Measurements from ENCODE around the gene POLRMT.

Gene POLRMT

DNA sequence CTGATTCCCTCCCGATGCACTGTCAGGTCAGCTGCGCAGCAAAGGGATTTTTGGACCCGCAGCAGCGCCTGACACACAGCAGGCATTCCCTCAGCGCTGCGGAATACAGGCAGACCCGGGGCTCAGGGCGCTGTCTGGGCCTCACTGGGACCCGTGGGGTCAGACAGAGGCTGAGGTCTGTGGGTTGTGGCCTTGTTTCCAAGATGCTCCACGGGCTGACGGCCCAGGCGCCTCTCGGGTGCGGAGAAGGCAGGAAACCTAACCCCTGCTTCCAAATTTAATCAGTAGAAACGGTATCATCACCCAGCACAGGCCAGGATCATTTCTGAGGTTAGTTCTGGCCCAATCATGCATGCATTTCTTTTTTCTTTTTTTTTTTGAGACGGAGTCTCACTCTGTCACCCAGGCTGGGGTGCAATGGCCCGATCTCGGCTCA is 30.4 kb upstream of the POLRMT start:
- peak overlapping the region; percentile 18 for H3K4me3 ChIP-seq (ENCODE audit: low read depth, low read length)

DNA sequence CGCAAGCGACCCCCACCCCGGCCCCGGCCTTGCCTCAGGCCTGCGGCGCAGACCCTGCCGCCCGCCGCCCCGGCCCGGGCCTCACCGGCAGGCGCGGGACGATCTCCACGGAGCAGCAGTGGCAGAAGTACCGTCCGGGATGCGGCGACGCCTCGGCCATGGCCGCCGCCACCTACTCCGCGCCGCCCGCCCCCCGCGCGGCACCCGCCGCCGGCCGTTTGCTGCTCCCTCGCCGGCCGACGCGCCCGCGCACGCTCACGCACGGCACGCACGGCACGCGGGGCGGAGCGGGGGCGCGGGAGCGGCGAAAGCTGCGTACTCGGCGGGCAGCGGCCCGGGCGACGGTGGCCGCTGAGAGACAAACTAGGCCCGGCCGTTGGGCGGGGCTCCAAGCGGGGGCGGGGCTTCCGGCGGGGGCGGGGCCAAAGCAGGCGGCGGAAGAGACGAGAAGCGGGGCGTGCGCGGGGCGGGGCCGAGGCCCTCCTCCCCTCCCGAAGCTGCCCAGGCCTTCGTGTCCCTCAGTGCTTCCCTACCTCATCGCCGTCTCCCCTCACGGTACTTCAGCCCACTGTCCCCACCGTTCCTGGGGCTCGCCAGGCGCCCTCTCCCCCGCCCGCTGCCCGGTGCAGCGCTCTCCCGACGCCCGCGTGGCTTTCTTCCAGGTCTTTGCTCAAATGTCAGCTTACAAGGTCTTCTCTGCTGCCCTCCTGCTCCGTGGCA is 29.8 kb upstream of the POLRMT start, which contains the start of gene RNF126:
TSS of gene RNF126 (minus strand) at position 253 of the 720 bp plus-strand sequence. CDS start at position 160, 93 bp downstream.
- peak within 1 kb of the TSS; percentile 83 for H3K4me3 ChIP-seq (ENCODE audit: low read depth, low read length)

DNA sequence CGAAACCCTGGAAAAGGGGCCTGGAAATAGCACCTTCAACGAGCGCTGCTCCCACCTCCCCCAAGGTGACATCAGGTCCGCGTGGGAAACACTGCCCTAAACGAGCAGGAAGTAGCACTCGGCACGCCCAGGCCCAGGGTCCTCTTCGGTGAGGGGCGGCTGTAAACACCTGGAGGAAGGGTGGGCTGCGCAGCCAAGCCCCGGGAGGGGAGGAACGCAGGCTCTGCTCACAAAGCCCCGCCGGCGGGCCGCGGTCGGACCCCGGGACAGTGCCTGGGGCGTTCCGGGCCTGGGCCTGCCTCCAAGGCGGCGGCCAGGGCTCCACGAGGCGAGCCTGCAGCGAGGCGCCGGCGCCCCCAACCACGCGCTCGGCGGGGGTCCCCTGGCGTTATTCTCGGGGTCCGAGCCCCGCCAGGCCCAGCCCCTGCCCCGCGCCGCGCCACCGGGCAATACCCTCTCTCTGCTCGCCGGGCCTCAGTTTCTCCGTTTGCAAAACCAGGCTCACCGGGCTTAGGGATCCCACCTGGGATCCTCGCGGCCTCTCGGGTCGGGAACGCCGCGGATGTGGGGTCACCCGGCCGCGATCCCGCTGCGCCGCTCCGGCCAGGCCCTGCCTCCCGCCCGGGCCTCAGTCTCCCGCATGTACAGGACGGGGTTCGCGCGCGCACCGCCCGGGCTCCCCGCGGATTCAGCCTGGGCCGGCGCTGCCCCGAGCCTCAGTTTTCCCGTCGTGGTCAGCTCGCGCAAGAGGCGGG is 29.0 kb upstream of the POLRMT start:
- H3K4me3 ChIP-seq (ENCODE audit: low read depth, low read length) = peak overlapping the region; percentile 83

DNA sequence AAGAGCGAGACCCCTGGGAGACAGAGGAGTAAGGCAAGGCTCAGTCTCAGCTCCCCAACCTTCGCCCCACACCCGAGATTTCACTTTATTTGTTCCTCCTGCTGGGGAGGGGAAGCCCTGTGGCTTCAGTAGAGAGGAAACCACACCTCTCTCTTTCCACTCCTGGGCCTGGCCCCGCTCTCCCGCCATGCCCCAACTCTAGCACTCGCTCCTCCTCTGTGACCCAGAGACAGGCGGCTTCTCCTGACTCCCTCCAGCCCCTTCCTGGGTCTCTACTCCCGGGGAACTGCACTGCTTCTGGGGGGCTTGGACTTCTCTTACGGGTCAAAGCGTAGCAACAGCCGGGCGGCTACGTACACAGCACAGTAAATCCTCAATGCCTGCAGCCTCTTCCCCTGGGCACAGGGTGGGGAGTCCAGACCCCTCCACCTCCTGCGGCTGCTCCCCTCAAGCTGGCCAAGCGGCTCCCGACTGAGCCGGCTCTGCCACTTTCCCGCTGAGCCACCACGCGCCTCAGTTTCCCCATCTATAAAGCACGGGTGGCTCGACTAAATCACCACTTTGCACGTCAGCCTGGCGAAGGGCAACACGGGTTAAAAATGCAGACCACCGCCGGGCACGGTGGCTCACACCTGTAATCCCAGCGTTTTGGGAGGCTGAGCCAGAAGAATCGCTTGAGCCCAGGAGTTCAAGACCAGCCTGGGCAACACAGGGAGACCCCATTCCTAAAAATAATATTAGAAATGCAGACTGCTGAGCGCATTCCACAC is 28.3 kb upstream of the POLRMT start:
- H3K4me3 ChIP-seq (ENCODE audit: low read depth, low read length) = peak overlapping the region; percentile 83

DNA sequence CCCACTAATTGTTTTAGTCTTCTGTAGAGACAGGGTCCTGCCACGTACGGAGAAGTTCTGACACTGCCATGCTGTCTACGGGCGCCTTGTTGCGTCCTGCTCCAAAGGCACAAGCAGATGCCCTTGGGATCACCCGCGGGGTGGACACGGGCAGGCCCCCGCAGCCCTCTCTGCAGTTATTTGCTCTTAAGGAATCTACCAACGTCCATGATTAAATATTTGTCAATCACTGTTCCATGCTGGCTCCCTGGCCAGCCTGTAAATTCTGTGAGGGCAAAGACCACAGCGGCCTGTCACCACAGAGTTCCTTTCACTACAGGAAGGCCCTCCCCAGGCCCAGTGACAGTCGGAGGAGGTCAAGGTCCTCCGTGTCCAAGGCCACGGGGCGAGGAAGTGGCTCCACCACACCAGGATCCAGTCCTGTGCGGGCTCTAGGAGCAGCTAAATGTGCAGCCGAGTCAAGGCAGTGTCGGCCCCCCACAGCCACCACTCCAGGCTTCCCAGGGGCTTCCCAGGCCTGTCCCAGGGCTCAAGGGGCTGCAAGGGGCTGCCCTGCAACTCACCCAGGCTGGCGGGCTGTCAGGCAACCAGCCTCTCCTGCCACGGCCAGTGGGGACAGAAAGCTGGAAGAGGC is 27.6 kb upstream of the POLRMT start:
- H3K4me3 ChIP-seq (ENCODE audit: low read depth, low read length) = no peak overlapping the region

DNA sequence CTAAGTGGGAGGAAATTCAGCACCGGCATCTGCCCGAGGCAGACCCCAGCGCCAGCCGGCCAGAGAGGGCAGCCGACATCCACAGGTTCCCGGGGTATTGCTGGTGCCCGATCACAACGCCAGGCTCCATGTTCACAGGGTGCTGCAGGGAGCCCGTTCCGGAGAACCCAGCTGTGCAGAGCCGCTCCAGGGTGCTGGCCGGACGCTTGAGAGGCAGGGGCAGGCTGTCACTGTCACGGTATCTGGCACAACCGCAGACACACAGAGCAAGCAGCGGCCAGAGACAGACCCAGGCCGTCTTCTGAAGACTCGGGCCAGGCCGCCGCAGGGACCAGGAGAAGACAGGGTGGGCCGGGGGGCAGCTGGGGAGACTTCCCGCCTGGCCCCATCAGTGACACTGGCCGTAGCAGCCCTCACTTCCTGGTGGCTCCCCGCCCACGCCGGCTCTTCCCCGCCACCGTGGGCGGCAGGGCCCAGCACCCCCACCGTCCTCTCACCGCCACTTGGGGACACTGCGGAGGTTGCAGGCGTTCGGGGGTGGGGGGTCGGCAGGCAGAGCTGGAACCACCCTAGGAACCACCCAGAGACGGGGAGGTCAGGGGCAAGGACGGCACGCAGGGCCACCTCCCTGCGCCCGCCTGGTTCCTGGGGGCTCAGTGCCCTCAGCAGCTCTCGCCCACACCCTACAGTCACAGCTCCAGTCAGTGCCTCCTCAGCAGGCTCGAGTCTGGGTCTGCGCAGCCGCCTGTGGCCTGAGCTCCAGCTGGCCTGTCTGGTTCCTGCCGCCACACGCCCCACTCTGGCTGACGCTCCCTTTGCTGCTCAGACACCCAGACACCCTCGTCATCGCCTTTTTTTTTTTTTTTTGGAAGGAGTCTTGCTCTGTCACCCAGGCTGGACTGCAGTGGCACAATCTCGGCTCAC is 25.8 kb upstream of the POLRMT start:
- no peak overlapping the region for H3K4me3 ChIP-seq (ENCODE audit: low read depth, low read length)

DNA sequence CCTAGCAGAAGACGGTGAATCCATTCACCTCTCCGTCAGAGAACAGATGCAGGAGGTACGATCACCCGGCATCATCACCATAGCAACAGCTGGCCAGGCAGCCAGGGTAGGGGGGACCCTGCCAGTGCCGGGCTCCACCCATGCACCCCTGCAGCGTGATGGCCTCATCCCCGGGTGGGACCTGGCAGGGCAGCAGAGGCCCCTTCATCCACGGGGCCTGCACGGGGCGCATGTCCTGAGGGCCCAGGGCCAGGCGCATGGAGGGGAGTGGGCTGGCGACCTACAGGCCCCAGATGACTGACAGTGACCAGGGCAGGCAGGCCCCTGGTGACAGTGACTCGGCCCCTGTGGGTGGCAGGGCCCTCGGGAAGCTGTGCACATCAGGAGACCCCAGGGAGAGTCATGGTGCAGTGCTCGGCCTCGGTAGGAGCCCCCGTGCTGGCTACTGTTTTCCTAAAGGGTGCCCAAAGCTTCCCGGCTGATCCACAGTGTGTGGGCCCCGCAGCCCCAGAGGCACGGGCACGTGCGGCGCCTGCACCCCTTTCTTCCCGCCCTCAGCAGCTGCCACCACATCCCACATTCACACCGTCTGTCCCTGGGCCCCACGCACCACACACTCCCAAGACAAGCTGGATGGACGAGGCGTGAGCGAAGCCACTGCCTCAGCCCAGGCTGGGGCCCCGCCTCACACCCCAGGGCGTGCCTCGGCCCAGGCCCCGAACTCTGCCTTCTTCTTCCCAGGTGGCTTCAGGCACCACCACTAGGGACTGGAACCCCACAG is 24.9 kb upstream of the POLRMT start:
- H3K4me3 ChIP-seq (ENCODE audit: low read depth, low read length) = no peak overlapping the region

DNA sequence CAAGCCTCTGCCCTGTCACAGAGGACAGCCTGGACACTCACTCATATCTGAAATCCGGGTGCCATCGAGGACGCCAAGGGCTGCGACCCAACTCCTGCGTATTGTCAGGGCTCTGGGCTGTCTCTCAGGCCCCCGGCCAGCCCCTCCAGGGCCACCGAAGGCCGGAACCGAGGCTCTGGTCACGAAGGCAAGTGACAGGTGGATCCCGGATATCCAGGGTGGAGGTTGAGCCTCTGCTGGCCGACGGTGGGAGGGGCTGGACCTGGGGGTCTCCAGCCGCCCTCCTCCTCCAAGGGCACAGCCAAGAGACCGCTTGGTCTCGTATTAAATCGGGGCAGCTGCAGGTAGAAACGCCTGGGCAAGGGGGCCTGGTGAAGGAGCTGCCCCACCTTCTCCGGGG is 24.3 kb upstream of the POLRMT start:
- H3K4me3 ChIP-seq (ENCODE audit: low read depth, low read length) = no peak overlapping the region

DNA sequence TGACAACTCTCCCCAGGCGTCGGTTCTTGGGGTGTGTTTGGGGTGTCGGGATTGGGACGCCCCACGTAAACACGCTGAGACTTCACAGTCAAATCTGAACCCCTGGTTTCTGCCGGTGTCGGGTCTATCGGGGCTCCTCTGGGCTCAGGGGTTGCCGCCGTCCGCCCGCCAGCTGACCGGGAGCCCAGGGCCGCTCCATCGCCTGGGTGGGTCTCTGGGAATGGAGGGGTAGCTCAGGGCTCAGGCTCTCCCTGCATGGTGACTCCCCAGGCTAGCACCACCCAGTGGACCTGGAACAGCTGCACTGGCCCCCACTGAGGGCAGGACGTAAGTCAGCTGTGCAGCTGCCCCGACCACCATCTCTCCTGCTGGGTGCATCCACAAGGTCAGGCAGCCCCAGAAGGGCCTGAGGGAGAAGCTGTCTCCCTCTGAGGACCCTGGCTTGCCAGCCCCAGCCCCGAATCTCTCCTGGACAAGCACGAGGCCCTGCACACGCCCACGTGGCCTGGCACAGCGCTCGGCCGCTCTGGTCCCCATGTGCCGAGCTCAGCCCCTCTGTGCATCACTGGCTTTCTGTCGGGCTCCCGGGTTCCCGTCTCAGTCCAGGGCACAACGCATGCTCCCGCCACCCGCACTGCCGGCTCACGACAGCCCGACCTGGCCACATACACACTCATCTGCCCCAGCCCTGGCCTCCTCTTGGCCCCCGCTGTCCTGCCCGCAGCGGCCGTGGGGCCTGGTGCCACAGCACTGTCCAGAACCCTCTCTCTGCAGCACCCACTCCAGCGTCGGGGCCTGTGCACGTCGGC is 23.6 kb upstream of the POLRMT start:
- H3K4me3 ChIP-seq (ENCODE audit: low read depth, low read length) = no peak overlapping the region

DNA sequence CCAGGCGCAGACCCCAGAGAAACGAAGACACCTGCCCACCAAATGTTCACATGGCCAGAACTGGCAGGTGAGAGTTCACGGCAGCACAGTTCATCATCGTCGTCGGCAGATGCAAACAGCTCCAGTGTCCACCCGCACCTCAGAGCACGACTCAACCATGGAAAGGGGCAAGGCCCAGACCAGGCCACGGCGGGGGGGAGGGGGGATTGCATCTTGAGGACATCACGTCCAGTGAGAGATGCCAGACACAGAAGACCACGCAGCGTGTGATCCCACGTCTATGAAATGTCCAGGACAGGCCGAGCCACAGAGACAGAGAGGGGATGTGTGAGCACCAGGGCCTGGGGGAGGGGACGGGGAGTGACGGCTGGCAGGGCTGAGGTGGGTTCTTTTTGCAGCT is 22.4 kb upstream of the POLRMT start:
- H3K4me3 ChIP-seq (ENCODE audit: low read depth, low read length) = no peak overlapping the region

DNA sequence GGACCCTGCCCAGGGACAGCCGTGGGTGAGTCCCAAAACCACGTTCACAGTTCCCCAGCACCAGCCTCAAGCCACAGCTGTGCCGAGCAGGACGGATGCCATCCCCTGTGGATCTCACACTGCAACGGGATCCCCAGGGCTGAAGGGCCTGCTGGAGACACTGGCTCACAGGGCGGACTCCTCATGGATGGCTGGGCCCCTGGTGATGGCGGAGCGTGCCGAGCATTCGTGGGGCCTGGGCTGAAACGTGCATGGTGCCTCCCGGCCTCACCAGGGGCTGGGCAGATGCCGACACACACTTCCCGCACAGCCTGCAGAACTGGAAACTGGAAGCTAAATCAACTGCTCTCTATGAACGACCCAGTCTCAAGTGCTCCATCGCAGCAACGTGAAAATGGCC is 20.1 kb upstream of the POLRMT start:
- H3K4me3 ChIP-seq (ENCODE audit: low read depth, low read length) = no peak overlapping the region

DNA sequence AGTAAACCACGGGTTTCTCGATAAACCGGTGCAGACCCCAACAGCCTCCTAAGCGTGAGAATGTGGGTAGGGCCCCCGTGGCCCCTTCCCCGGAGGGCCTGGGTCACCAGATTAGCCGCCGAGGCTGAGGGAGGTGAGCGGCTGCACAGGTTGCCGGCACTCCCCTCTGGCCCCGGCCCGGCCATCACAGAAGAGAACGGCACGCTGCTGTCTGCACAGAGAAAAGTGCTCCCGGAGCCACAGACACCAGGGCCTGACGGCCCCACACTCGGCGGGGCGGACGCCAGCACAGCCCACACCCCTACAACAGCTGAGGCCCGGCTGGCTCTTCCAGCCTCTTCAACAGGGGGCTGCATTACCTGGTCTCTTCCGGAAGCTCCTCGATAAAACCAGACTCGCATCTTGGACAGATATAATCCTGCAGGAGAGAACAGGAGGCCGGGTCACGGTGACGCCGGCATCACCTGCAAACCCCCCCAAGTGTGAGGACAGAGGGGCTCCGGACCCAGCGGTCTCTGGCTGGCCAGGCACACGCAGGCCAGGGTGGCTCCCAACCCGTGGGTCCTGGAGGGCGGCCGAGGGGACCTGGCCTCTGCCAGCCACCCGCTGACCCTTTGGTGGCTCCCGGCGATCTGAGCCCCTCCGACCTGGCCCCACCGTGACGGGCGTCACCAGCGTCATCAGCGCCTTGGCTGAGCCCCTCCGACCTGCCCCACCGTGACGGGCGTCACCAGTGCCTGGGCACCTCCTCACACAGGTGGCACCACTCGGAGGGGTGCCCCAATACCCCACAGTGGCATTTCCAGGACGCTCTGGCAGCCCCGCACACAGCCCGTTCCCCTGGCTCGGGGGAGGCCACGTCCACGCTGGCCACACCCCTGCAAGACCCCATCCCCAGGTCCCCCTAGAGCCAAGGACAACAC is 19.4 kb upstream of the POLRMT start:
- no peak overlapping the region for H3K4me3 ChIP-seq (ENCODE audit: low read depth, low read length)

DNA sequence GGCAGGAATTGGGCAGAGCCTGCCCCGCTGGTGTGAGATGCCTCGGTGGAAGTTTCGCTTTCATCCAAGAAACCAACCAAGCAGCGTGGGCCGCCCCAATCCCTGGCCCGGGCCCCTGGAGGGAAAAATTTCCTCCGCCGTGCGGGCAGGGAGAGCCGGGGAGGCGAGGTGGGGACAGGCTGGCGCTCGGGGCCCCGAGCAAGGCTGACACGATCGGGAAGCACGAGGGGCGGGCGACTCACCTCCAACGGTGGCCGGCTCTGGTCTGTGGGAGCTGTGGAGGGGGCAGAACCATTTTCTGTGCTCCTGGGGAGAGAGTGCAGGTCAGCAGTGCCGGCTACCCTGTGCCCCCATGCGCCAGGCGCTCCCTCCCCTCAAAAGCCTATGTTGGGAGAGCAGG is 18.7 kb upstream of the POLRMT start:
- no peak overlapping the region for H3K4me3 ChIP-seq (ENCODE audit: low read depth, low read length)

DNA sequence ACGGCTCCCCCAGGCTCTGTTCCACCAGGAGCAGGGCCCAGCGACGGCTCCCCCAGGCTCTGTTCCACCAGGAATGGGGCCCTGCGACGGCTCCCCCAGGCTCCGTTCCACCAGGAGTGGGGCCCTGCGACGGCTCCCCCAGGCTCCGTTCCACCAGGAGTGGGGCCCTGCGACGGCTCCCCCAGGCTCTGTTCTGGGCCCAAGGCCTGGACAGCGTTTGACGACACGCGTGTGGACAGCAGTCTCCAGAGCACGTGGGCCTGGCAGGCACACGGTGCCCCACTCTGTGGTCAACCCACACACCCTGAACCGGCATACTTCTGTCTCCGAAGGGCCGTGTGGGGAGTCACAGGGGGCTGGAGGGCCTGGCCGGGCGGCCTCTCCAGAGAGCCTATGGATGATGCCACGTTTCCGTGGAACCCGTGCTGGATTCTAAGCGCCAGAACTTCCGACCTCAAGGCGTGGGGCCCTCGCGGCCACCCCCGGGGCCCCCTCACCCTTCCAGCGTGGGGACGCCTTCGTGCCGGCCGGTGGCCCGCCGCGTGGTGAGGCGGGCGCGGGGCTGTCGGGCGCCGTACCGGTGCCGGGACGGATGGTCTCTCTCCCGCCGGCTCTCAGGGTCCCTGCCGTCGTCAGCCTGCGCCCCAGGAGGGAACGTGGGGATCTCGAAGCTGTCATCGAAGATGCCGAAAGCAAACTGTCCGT is 17.9 kb upstream of the POLRMT start:
- no peak overlapping the region for H3K4me3 ChIP-seq (ENCODE audit: low read depth, low read length)

DNA sequence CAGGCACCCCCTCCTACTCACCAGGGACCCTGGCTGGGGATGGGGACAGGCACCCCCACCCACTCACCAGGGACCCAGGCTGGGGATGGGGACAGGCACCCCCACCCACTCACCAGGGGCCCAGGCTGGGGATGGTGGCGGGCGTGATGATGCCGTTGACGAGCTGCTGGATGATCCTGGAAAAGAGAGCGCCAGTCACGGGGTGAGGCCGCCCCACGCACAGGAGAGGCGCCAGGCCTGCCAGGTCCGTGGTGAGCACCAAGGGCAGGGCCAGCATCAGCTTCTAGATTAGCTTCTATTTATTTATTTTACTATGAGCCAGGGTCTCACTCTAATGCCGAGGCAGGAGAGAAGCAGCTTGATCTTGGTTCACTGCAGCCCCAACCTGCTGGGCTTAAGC is 16.8 kb upstream of the POLRMT start:
- no peak overlapping the region for H3K4me3 ChIP-seq (ENCODE audit: low read depth, low read length)

DNA sequence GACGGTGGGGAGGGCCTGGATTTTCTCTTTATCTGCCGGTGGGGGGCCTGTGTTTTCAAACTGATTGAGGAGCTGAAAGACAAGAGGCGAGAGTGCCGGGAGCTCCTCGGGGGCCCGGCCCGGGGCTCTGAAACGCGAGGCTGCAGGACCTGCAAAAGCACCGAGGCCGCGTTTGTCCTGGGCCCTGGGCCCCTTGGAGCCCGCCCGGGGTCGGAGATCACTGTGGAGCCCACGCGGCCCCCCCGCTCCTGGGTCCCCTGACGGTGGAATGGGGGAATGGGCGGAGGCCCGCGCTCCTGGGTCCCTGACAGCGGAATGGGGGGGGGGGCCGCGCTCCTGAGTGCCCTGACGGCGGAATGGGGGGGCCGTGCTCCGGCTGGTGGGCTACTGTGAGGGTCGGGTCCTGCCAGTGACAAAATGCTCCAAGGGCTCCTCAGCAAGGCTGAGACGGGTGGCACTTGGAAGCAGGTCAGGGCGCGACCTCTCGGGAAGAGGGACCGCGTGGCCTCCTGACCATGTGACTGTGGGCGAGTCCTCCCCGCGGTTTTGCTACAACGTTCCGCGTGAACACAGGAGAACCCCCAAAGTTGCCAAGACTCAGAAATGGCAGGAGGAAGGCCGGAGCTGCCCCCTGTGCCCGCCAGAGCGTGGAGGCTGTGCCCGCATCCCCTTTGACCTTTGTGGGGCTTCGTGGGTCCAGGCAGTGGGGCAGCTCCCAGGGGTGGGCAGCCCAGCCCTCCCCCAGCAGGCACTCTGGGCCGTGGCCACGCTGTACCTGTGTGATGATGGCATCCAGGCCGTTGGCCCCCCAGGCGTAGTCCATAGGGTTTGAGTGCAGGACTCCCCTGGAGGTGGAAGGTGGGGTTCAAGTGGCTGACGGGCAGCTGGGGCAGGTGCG is 15.8 kb upstream of the POLRMT start:
- H3K4me3 ChIP-seq (ENCODE audit: low read depth, low read length) = no peak overlapping the region

Measured in iPS-11a (cell line).